OCI-LY3 (cell line): ENCODE measurements around the gene RIPOR1.

Experiments
- H2AFZ ChIP-seq: fragments of 200-600, 300-600 bp; shearing (Covaris generic); 2 replicates; pipeline ENCODE4 v1.6.0; 2014; ENCODE audit warnings: antibody characterized with exemption, low read depth, low read length
- H3K27ac ChIP-seq: fragments of 200-600, 300-600 bp; sonication (generic); 2 replicates; pipeline ENCODE4 v1.5.1; 2014; ENCODE audit warnings: mild to moderate bottlenecking, low read length, moderate library complexity, mixed read lengths
- H3K27me3 ChIP-seq: fragments of 200-600, 300-600 bp; sonication (generic); 2 replicates; pipeline ENCODE4 v1.6.1; 2014; ENCODE audit warnings: low read depth, low read length, mixed read lengths
- H3K36me3 ChIP-seq: fragments of 200-600, 300-600 bp; sonication (generic); replicated peaks from 2 replicates; pipeline ENCODE3; 2014; ENCODE audit warnings: low read depth, low read length, mixed read lengths
- H3K4me1 ChIP-seq: fragments of 300-600, 200-600 bp; sonication (generic); 2 replicates; pipeline ENCODE4 v1.6.1; 2014; ENCODE audit warnings: low read length, mixed read lengths
- H3K4me2 ChIP-seq: fragments of 200-600, 300-600 bp; sonication (generic); 2 replicates; pipeline ENCODE4 v1.6.1; 2014; ENCODE audit warnings: low read length, mixed read lengths
- H3K4me3 ChIP-seq: fragments of 300-600, 200-600 bp; sonication (generic); 2 replicates; pipeline ENCODE4 v1.5.1; 2014; ENCODE audit warnings: antibody characterized with exemption, mild to moderate bottlenecking, low read length, moderate library complexity
- H3K79me2 ChIP-seq: fragments of 300-600, 200-600 bp; shearing (Covaris generic); 2 replicates; pipeline ENCODE4 v1.6.1; 2014; ENCODE audit warnings: mild to moderate bottlenecking, low read length, mixed read lengths
- H3K9ac ChIP-seq: fragments of 300-600, 200-600 bp; shearing (Covaris generic); 2 replicates; pipeline ENCODE4 v1.6.0; 2014; ENCODE audit warnings: mild to moderate bottlenecking, low read length, moderate library complexity
- H3K9me3 ChIP-seq: fragments of 200-600, 300-600 bp; shearing (Covaris generic); 2 replicates; pipeline ENCODE4 v1.6.1; 2014; ENCODE audit warnings: low read length, mixed read lengths; ENCODE audit not compliant: insufficient read depth
- H4K20me1 ChIP-seq: fragments of 200-600, 300-600 bp; sonication (generic); 2 replicates; pipeline ENCODE4 v1.6.1; 2016; ENCODE audit warnings: low read length, mixed read lengths; ENCODE audit not compliant: insufficient read depth
- EZH2phosphoT487 ChIP-seq: fragments of 200-600 bp; shearing (Covaris generic); IDR thresholded peaks from 2 replicates; pipeline ENCODE4 v1.6.1; 2018; ENCODE audit warnings: antibody characterized with exemption, mixed run types, low read depth
- TF ChIP-seq, protein P1 (sequence below): fragments of 200-600, 300-600 bp; sonication (generic); IDR thresholded peaks from 2 replicates; pipeline ENCODE4 v1.5.1; 2014; ENCODE audit warnings: antibody characterized with exemption, low read length, low read depth

The RIPOR1 gene

DNA sequence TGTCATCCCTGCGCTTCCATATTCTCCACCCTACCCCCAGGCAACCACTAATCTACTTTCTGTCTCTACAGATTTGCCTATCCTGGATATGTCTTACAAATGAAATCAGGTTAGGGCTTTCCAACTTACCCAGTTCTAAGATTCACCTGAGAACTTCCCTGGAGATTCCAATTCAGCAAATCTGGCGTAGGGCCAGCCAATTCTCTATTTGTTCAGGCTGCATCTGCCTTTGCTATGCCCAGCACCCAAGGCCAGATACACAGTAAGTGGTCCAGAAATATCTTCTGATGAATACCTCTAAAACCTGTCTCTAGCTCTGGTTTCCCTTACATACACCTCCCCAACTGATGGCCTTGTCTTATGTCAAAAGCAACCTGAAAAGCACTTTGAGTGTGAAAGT is 23.3 kb downstream of the RIPOR1 start:
- H3K27me3 ChIP-seq = no peaks in the 10 kb centered on the region
- H3K9ac ChIP-seq = no peak overlapping the region
- H3K4me3 ChIP-seq = no peak overlapping the region
- no peaks in the 10 kb centered on the region for H3K9me3 ChIP-seq
- peaks cover 8% of the 10 kb centered on the region for H3K36me3 ChIP-seq
- no peak overlapping the region for H3K27ac ChIP-seq
- no peaks in the 10 kb centered on the region for H4K20me1 ChIP-seq
- no peak overlapping the region for H2AFZ ChIP-seq
- H3K79me2 ChIP-seq = no peaks in the 10 kb centered on the region
- TF ChIP-seq, protein P1, sequence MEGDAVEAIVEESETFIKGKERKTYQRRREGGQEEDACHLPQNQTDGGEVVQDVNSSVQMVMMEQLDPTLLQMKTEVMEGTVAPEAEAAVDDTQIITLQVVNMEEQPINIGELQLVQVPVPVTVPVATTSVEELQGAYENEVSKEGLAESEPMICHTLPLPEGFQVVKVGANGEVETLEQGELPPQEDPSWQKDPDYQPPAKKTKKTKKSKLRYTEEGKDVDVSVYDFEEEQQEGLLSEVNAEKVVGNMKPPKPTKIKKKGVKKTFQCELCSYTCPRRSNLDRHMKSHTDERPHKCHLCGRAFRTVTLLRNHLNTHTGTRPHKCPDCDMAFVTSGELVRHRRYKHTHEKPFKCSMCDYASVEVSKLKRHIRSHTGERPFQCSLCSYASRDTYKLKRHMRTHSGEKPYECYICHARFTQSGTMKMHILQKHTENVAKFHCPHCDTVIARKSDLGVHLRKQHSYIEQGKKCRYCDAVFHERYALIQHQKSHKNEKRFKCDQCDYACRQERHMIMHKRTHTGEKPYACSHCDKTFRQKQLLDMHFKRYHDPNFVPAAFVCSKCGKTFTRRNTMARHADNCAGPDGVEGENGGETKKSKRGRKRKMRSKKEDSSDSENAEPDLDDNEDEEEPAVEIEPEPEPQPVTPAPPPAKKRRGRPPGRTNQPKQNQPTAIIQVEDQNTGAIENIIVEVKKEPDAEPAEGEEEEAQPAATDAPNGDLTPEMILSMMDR = no peak
- no peak for TF ChIP-seq EZH2phosphoT487
- no peak overlapping the region for H3K4me2 ChIP-seq
- peaks cover 27% of the 10 kb centered on the region for H3K4me1 ChIP-seq

DNA sequence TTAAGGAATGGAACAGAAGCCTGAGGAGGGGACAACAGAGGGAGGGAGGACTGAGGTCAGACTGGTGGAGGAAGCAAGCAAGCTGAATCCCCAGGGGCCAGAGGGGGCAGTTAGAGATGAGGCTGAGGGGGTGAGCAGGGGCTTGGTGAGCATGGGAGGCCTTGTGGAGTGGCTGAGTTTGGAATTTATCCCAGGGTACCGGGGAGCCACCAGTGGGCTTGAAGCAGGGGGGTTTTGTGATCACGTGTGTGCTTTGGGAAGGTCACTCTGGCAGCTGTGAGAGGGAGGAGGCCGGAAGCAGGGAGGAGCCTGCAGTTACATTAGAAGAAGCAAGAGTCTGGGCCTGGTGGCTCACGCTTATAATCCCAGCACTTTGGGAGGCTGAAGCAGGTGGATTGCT is 23.8 kb downstream of the RIPOR1 start:
- Histone ChIP-seq H3K9ac (no peak overlapping the region), H3K4me3 (no peak overlapping the region), H3K27me3 (no peaks in the 10 kb centered on the region), H3K4me1 (peaks cover 22% of the 10 kb centered on the region), H3K79me2 (no peaks in the 10 kb centered on the region), H3K36me3 (peaks cover 6% of the 10 kb centered on the region), H3K27ac (no peak overlapping the region), H4K20me1 (no peaks in the 10 kb centered on the region), H2AFZ (no peak overlapping the region), H3K4me2 (no peak overlapping the region), H3K9me3 (no peaks in the 10 kb centered on the region)
- TF ChIP-seq, protein P1 = no peak
- TF ChIP-seq EZH2phosphoT487 = no peak

DNA sequence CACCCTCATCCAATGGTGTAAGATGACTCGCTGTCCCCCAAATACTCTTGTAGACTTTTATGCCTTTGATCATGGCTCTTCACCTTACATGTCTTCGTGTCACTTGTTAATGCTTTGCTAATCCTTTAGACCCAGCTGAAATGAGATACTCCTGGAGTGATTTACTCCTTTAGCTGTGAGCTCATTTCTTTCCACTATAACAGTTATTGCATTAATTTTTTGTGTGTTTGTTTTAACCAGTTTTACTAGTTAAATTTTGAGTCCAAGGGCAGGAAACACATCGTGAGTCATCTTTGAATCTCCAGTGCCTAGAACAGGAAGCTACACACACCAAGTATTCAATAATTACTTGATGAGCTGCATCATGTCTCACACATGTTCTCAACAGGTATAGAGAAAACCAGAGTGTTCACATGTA is 27.2 kb downstream of the RIPOR1 start:
- Histone ChIP-seq H3K4me2 (peak overlapping the region; percentile 35), H3K79me2 (peaks cover 4% of the 10 kb centered on the region), H3K4me3 (no peak overlapping the region), H3K27me3 (no peaks in the 10 kb centered on the region), H3K36me3 (peaks cover 2% of the 10 kb centered on the region), H2AFZ (no peak overlapping the region), H3K4me1 (peaks cover 10% of the 10 kb centered on the region), H3K9ac (no peak overlapping the region), H3K27ac (no peak overlapping the region; the same call in 1 of the 2 replicates), H4K20me1 (no peaks in the 10 kb centered on the region), H3K9me3 (no peaks in the 10 kb centered on the region)
- TF ChIP-seq EZH2phosphoT487 = no peak
- TF ChIP-seq, protein P1 = no peak

DNA sequence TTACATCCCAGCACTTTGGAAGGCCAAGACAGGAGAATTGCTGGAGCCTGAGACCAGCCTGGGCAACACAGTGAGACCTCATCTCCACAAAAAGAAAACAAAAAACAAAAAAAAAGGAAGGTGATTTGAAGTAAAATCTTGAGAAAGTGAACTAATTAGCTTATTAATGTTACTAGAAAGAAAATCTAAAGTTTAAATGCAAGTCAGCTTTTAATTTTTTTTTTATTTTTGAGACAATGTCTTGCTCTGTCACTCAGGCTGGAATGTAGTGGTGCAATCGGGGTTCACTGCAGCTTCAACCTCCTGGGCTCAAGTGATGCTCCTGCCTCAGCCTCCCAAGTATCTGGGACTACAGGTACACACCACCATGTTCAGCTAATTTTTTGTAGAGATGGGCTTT is 30.2 kb downstream of the RIPOR1 start:
- H3K9me3 ChIP-seq = no peaks in the 10 kb centered on the region
- no peaks in the 10 kb centered on the region for H4K20me1 ChIP-seq
- H3K4me1 ChIP-seq = peaks cover 16% of the 10 kb centered on the region
- H3K9ac ChIP-seq = no peak overlapping the region
- H3K36me3 ChIP-seq = peaks cover 2% of the 10 kb centered on the region
- H3K27me3 ChIP-seq = no peaks in the 10 kb centered on the region
- no peak overlapping the region for H2AFZ ChIP-seq
- TF ChIP-seq, protein P1 = no peak
- no peak for TF ChIP-seq EZH2phosphoT487
- H3K4me3 ChIP-seq = no peak overlapping the region
- no peak overlapping the region for H3K4me2 ChIP-seq
- H3K27ac ChIP-seq = no peak overlapping the region
- peaks cover 23% of the 10 kb centered on the region for H3K79me2 ChIP-seq
